Motor neuron (in vitro differentiated cells): ENCODE data around the gene CDK11A. TPM values are rescaled to one million over a fixed set of nuclear protein-coding genes. Genes with fewer than 3 reads are reported as not detected.

Experiments used
- total RNA-seq, 8 experiments: library from RNA; unstranded; fragments of 300-600 nt; gene quantifications; 2 replicates each; pipeline versions ENCODE4 v1.2.3 to v1.2.4, GENCODE V29; 2022

Gene CDK11A
- total RNA-seq, 8 experiments from 2014 or later: 17.8 to 44.6 (median 25.1) TPM

Other genes starting within 250 kb of the CDK11A start
- 10 to 100 TPM; 19.8 to 65.2 (median 35.2) TPM for gene ATAD3A, start 212.2 kb downstream of the CDK11A start, total RNA-seq
- 10 to 100 TPM in 5 of 8 experiments, 1 to 10 TPM in 1, under 1 TPM in 2; 0.61 to 14.0 (median 10.5) TPM for gene TMEM240, start 183.7 kb downstream of the CDK11A start, total RNA-seq
- 100 to 1,000 TPM in 2 of 8 experiments, 10 to 100 TPM in 6; 73.2 to 138 (median 95.5) TPM for gene SSU72, start 149.5 kb downstream of the CDK11A start, total RNA-seq
- 10 to 100 TPM in 1 of 8 experiments, 1 to 10 TPM in 7; 4.6 to 10.3 (median 6.9) TPM for gene FNDC10, start 124.2 kb downstream of the CDK11A start, total RNA-seq
- 10 to 100 TPM; 19.4 to 71.9 (median 41.6) TPM for gene MIB2, start 108.9 kb downstream of the CDK11A start, total RNA-seq
- 10 to 100 TPM in 1 of 8 experiments, 1 to 10 TPM in 7; 1.3 to 11.8 (median 2.5) TPM for gene MMP23B, start 92.2 kb downstream of the CDK11A start, total RNA-seq
- gene CDK11B, start 65.4 kb downstream of the CDK11A start, total RNA-seq: 10 to 100 TPM; 15.5 to 32.9 (median 23.5) TPM
- gene SLC35E2B, start 31.6 kb downstream of the CDK11A start, total RNA-seq: 10 to 100 TPM; 35.5 to 98.7 (median 58.9) TPM
- 100 to 1,000 TPM in 1 of 8 experiments, 10 to 100 TPM in 7; 28.6 to 103 (median 41.1) TPM for gene NADK, start 54.1 kb upstream of the CDK11A start, total RNA-seq
- 100 to 1,000 TPM in 7 of 8 experiments, 10 to 100 TPM in 1; 70.0 to 394 (median 196) TPM for gene GNB1, start 166.7 kb upstream of the CDK11A start, total RNA-seq
- 1 to 10 TPM in 3 of 8 experiments, under 1 TPM in 5; 0.22 to 1.9 (median 0.70) TPM for gene CALML6, start 190.9 kb upstream of the CDK11A start, total RNA-seq
- 1 to 10 TPM in 7 of 8 experiments, under 1 TPM in 1; 0.71 to 7.1 (median 2.7) TPM for gene TMEM52, start 194.9 kb upstream of the CDK11A start, total RNA-seq